Mucosa of descending colon (tissue), 3 donors: ENCODE results near the gene MAFG. TPM values are rescaled to one million over a fixed set of nuclear protein-coding genes. Genes with fewer than 3 reads are reported as not detected.
A peak's percentile ranks its signal among the peaks of the same experiment; 100 is the strongest.

Experiments
- ATAC-seq: fragments of 200-7000 bp; cut with Tn5 transposase; one replicate; pipeline ENCODE4 v1.9.1; 2020; ENCODE audit warnings: mild to moderate bottlenecking, moderate library complexity
- DNase-seq, 3 donors: peaks; one replicate each; pipeline ENCODE4 v3.0.0-alpha.2; 2020
- H3K36me3 ChIP-seq: fragments of 200-600 bp; one replicate; pipeline ENCODE4 v1.8.0; 2021; ENCODE audit warnings: low read depth, mild to moderate bottlenecking
- H3K4me1 ChIP-seq: fragments of 200-600 bp; one replicate; pipeline ENCODE4 v1.8.0; 2021; ENCODE audit warnings: low read depth, mild to moderate bottlenecking
- H3K4me3 ChIP-seq: fragments of 200-600 bp; one replicate; pipeline ENCODE4 v1.8.0; 2021; ENCODE audit warnings: mild to moderate bottlenecking
- H3K9me3 ChIP-seq: fragments of 200-600 bp; one replicate; pipeline ENCODE4 v1.8.0; 2021; ENCODE audit warnings: mild to moderate bottlenecking
- intact Hi-C, 2 donors: fragments of 100-400 bp; cut with DNase I in 1 of 2; cut with micrococcal nuclease in 1 of 2; formaldehyde crosslinking; loops; one replicate each; pipeline versions ENCODE4 v1.11.0 to v1.11.1; 2022; cut with DNase I, micrococcal nuclease
- total RNA-seq, 3 donors: library from RNA; stranded (reverse); fragmentation: NEBNext Ultra II Directional in 2 of 3; extraction: Animal tissue kit (Norgen Biotek cat#: 25700) in 2 of 3; gene quantifications; one replicate each; pipeline versions ENCODE4 v1.2.1 to v1.2.4, GENCODE V29; 2021 to 2023
- TF ChIP-seq, protein P1 (sequence below): fragments of 200-600 bp; IDR thresholded peaks from one replicate; pipeline ENCODE4 v1.8.0; 2022; ENCODE audit warnings: antibody characterized with exemption, mild to moderate bottlenecking
- donor health status: DM: no; HTN: no; CAD: no; lungs with moderate emphysema.
- donor health status: DM: no; HTN: no; CAD: no.
- donor health status: DM: no; HTN: yes; CAD: no.

The MAFG gene
- total RNA-seq, 3 donors from 2014 or later, result 17.4 to 34.0 (median 21.1) TPM

DNA sequence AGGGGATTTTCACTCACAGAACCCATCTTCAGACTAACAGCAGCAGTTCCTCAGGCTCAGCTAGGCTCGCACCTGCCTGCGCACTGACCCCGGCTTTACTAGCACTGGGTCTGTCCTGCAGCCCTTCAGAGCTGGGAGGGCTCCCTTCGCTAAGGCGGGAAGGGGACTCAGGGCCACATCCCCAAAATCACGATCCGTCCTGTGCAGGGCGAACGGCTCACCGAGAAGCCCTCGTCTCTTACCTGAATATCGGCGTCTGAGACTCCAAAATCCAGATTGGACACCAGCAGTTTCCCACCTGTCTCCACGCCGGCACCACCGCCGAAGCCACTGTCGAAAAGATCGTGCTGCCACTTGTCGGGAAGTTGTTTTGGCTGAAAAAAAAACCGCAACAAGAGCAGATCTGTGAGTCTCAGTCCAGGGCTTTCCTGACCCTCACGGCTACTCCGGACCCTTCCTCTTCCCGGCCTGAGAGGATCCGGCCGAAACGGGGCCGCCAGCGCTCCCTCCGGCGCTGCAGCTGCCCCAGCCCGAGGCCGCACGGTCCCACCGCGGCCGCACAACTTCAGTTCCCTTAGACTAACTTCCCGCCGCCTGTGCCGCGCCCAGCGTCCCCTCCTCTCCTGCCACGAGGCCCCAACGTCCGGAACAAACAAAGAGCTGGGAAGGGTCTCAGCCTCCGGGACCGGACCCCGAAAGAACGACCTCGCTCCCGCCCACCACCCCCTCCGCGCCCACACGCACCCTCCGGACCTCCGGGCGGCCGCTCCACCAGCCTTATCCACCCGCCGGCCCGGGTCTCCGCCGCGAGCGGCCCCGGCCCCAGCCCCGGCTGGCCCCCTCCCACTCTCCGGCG is 36.9 kb downstream of the MAFG start:
- no peaks in the 10 kb centered on the region for H3K9me3 ChIP-seq
- peaks cover 19% of the 10 kb centered on the region for H3K4me1 ChIP-seq
- peak overlapping the region; percentile 91 for H3K4me3 ChIP-seq
- H3K36me3 ChIP-seq, result peaks cover 16% of the 10 kb centered on the region
- intact Hi-C loops, result no loop called here
- TF ChIP-seq, protein P1, sequence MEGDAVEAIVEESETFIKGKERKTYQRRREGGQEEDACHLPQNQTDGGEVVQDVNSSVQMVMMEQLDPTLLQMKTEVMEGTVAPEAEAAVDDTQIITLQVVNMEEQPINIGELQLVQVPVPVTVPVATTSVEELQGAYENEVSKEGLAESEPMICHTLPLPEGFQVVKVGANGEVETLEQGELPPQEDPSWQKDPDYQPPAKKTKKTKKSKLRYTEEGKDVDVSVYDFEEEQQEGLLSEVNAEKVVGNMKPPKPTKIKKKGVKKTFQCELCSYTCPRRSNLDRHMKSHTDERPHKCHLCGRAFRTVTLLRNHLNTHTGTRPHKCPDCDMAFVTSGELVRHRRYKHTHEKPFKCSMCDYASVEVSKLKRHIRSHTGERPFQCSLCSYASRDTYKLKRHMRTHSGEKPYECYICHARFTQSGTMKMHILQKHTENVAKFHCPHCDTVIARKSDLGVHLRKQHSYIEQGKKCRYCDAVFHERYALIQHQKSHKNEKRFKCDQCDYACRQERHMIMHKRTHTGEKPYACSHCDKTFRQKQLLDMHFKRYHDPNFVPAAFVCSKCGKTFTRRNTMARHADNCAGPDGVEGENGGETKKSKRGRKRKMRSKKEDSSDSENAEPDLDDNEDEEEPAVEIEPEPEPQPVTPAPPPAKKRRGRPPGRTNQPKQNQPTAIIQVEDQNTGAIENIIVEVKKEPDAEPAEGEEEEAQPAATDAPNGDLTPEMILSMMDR, result no peak
- DNase-seq (peak in 1 of 3 donors; percentile 64), ATAC-seq (no peak)

DNA sequence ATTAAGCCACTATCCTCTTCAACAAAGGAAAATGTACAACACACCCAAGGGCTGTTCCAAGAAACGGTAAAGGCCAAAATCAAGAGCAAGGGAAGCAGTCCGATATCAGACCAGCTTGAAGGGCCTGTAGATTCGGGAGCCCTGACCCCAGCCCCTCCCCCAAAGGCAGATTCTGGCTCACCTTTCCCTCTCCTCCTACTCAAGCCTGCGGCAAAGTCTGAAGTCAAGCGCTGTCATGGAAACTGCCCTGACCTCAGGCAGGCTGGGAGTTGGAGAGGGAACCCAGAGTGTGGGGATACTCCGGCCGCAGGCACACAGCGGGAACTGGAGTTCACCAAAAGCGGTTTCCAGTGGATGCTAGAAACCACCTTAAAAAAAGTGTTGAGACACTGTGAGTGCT is 37.9 kb downstream of the MAFG start:
- TF ChIP-seq, protein P1, result no peak
- Histone ChIP-seq H3K36me3 (peaks cover 13% of the 10 kb centered on the region), H3K4me1 (peaks cover 19% of the 10 kb centered on the region), H3K4me3 (no peak overlapping the region), H3K9me3 (no peaks in the 10 kb centered on the region)
- DNase-seq, result no peak
- intact Hi-C loops, result no loop called here
- no peak for ATAC-seq

DNA sequence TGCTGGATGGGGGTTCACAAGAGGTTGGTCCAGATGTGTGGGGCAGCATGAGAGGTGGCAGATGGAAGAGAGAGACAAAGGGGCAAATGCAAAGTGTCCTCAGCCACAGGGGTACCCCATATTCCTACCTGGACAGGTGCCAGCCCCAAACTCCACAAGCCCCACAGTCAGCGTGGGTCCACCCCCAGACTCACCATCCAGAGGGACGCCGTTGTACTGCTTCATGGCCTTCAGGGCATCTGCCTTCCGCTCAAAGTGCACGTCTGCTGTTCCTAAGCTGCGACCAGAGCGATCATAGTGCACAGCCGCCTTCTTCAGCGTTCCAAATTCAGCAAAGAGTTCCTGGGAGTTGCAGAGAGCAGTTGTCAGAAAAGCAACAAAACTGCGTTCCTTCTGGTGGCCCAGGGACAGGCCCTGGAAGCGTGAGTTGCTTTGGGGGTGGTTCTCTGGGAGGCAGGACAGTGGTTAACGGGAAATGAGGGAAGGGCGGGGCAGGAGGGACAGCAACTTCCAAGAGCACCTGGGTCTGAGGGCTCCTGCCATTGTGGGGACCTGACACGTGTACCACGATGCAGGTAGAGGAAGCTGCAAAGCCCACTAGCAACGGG is 38.4 kb downstream of the MAFG start:
- Histone ChIP-seq H3K4me3 (no peak overlapping the region), H3K4me1 (peaks cover 19% of the 10 kb centered on the region), H3K9me3 (no peaks in the 10 kb centered on the region), H3K36me3 (peaks cover 13% of the 10 kb centered on the region)
- intact Hi-C loops, result no loop called here
- TF ChIP-seq, protein P1, result no peak
- ATAC-seq (no peak), DNase-seq (no peak)

DNA sequence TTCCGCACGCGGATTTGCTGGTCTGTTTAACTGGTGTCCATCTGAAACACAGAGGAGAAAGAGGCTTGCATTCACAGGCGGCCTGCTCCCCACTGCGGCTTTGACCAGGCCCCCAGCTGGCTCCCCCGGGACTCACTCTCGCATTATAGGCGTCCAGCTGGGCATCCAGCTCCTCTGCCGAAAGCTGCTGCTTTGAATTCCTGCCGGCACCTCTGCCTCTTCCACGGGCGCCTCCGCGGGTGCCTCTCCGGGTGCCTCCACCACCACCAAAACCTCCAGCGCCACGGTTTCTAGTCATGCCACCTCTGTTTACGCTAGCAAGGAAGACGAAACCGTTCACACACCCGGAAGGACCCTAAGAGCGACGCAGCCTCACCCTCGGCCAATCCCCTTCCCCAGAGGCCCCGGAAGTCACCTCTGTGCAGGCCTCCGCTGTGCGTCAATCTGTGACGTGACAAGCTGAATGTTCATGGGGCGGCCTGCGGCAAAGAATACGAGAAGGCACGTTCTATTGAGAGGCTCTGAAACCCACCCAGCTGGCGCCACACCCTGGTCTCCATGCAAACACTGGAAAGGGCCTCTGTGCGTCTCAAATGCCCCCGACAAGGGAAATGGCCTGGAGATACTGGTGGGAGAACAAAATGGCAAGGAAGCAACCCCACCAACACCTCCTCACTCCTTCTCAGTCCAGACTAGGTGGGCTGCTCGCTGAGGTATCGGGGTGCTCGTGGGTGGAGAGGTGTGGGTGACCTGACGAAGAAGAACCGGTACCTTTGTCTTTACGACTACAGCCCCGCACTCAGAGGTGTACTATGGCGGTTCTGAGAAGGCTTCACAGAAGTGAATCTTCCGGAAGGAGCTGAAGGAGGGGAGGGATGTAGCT is 39.2 kb downstream of the MAFG start:
- DNase-seq (no peak), ATAC-seq (no peak)
- TF ChIP-seq, protein P1, result no peak
- peaks cover 13% of the 10 kb centered on the region for H3K36me3 ChIP-seq
- H3K4me3 ChIP-seq, result no peak overlapping the region
- peaks cover 19% of the 10 kb centered on the region for H3K4me1 ChIP-seq
- H3K9me3 ChIP-seq, result no peaks in the 10 kb centered on the region
- intact Hi-C loops, result no loop called here

DNA sequence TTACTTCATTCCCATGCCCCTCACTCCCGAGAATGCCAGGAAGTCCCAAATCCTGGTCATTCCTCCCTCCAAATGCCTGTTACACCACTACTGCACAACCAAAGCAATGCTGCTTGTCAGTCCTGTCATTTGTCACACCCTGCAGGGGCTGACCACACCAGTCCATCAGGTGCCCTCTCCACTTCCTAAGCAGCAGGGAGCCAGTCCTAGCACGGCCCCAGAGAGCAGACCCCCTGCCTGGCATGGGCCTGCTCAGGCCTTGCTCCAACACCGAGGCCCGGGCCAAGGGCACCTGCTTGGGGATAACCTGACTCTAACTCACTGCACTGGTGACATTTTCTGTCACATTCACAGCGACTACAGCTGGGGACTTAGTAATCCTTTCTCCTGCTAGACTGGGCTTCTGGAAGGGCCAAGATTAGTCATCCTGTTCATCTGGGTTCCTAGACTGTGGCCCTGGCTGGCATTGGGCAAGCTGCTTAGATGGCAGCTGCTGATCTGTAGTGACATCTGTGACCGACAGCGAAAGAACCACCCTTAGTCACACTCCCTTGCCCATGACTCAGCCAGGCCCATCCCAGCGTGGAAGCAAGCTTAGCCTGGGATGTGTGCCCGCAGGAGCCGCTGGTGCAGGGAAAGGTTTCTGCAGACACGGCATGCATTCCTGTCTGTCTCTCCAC is 41.5 kb downstream of the MAFG start:
- intact Hi-C loops, result no loop called here
- TF ChIP-seq, protein P1, result no peak

More for the DNA sequence above, 41.5 kb downstream of the MAFG start:
- peak; percentile 8 for ATAC-seq
- Histone ChIP-seq H3K36me3 (peaks cover 13% of the 10 kb centered on the region), H3K4me1 (peaks cover 14% of the 10 kb centered on the region), H3K9me3 (no peaks in the 10 kb centered on the region), H3K4me3 (no peak overlapping the region)
- no peak for DNase-seq
